Neural cell (in vitro differentiated cells): Measurements from ENCODE around the gene RNU6-8. TPM values are rescaled to one million over a fixed set of nuclear protein-coding genes. Genes with fewer than 3 reads are reported as not detected.

ENCODE experiments used
- H2AFZ ChIP-seq: fragments of 200-600, 300-800 bp; sonication (generic), shearing (Covaris generic); 2 replicates; pipeline ENCODE4 v1.6.0; 2014; ENCODE audit warnings: low read depth, mild to moderate bottlenecking, antibody characterized with exemption, low read length, moderate library complexity
- H3F3A ChIP-seq: fragments of 200-600 bp; shearing (Covaris generic); 2 replicates; pipeline ENCODE4 v1.6.1; 2016; ENCODE audit warnings: mild to moderate bottlenecking, moderate library complexity, mixed read lengths, antibody characterized with exemption, low read length; ENCODE audit not compliant: insufficient read depth, poor library complexity, severe bottlenecking
- H3K27ac ChIP-seq: fragments of 200-600, 300-800 bp; sonication (generic), shearing (Covaris generic); 2 replicates; pipeline ENCODE4 v1.5.1; 2014; ENCODE audit warnings: mild to moderate bottlenecking, low read length, moderate library complexity
- H3K27me3 ChIP-seq: fragments of 300-800, 200-600 bp; sonication (generic), shearing (Covaris generic); 2 replicates; pipeline ENCODE4 v1.6.0; 2014; ENCODE audit warnings: mild to moderate bottlenecking, low read depth, low read length, moderate library complexity; ENCODE audit not compliant: insufficient read depth
- H3K36me3 ChIP-seq: fragments of 300-800, 200-600 bp; sonication (generic), shearing (Covaris generic); 2 replicates; pipeline ENCODE4 v1.5.1; 2014; ENCODE audit warnings: mild to moderate bottlenecking, antibody characterized with exemption, low read length, moderate library complexity; ENCODE audit not compliant: insufficient read depth
- H3K4me2 ChIP-seq: fragments of 300-800, 200-600 bp; sonication (generic), shearing (Covaris generic); 2 replicates; pipeline ENCODE4 v1.6.0; 2014; ENCODE audit warnings: mild to moderate bottlenecking, low read length
- H3K4me3 ChIP-seq: fragments of 300-800, 200-600 bp; sonication (generic), shearing (Covaris generic); 2 replicates; pipeline ENCODE4 v1.5.1; 2014; ENCODE audit warnings: mild to moderate bottlenecking, low read length, moderate library complexity
- H3K79me2 ChIP-seq: fragments of 200-600 bp; shearing (Covaris generic); replicated peaks from 2 replicates; pipeline ENCODE4 v1.6.0; 2014; ENCODE audit warnings: mild to moderate bottlenecking, low read length, moderate library complexity; ENCODE audit not compliant: insufficient read depth
- H3K9ac ChIP-seq: fragments of 300-800, 200-600 bp; sonication (generic), shearing (Covaris generic); 2 replicates; pipeline ENCODE4 v1.6.1; 2016; ENCODE audit warnings: mild to moderate bottlenecking, low read length, mixed read lengths
- H3K9me2 ChIP-seq: fragments of 200-600 bp; shearing (Covaris generic); 2 replicates; pipeline ENCODE4 v1.6.1; 2016; ENCODE audit warnings: mild to moderate bottlenecking, low read length, mixed read lengths; ENCODE audit not compliant: insufficient read depth
- H3K9me3 ChIP-seq: fragments of 200-600, 300-800 bp; sonication (generic), shearing (Covaris generic); 2 replicates; pipeline ENCODE4 v1.6.1; 2016; ENCODE audit warnings: mild to moderate bottlenecking, mixed run types, low read length, moderate library complexity, mixed read lengths
- H4K20me1 ChIP-seq: fragments of 200-600 bp; shearing (Covaris generic); 2 replicates; pipeline ENCODE4 v1.6.1; 2016; ENCODE audit warnings: mild to moderate bottlenecking, mixed run types; ENCODE audit not compliant: insufficient read depth
- EP300 ChIP-seq: fragments of 450-650 bp; conservative IDR thresholded peaks from 2 replicates; pipeline ENCODE4 v1.6.1; 2014; ENCODE audit warnings: antibody characterized with exemption, mild to moderate bottlenecking, moderate library complexity; ENCODE audit not compliant: poor library complexity, severe bottlenecking
- EZH2 ChIP-seq: fragments of 200-600, 300-800 bp; shearing (Covaris generic), sonication (generic); IDR thresholded peaks from 2 replicates; pipeline ENCODE4 v1.6.1; 2014; ENCODE audit warnings: antibody characterized with exemption, low read length, borderline replicate concordance, mild to moderate bottlenecking; ENCODE audit not compliant: insufficient read depth, poor library complexity, severe bottlenecking
- MXI1 ChIP-seq: fragments of 450-650 bp; conservative IDR thresholded peaks from 2 replicates; pipeline ENCODE4 v1.6.1; 2014; ENCODE audit warnings: antibody characterized with exemption, mild to moderate bottlenecking; ENCODE audit not compliant: poor library complexity, severe bottlenecking
- POLR2AphosphoS5 ChIP-seq: IDR thresholded peaks from 2 replicates; pipeline ENCODE4 v1.6.1; 2012
- RAD21 ChIP-seq: fragments of 450-650 bp; conservative IDR thresholded peaks from 2 replicates; pipeline ENCODE4 v1.6.1; 2014; ENCODE audit warnings: antibody characterized with exemption, mild to moderate bottlenecking, moderate library complexity
- SMC3 ChIP-seq: fragments of 450-650 bp; conservative IDR thresholded peaks from 2 replicates; pipeline ENCODE4 v1.6.1; 2014; ENCODE audit warnings: antibody characterized with exemption, mild to moderate bottlenecking, moderate library complexity; ENCODE audit not compliant: poor library complexity
- TAF1 ChIP-seq: IDR thresholded peaks from 2 replicates; pipeline ENCODE4 v1.6.1; 2012; ENCODE audit warnings: low read depth
- polyA plus RNA-seq: library from polyadenylated mRNA; depleted of rRNA; stranded (reverse); fragments of >200 nt; gene quantifications from 2 replicates; pipeline ENCODE4 v1.2.3, GENCODE V29; 2014
- TF ChIP-seq, protein P1 (sequence below): fragments of 450-650 bp; IDR thresholded peaks from 2 replicates; pipeline ENCODE4 v1.5.1; 2014; ENCODE audit warnings: antibody characterized with exemption, mild to moderate bottlenecking, moderate library complexity; ENCODE audit not compliant: poor library complexity, severe bottlenecking
- TF ChIP-seq, protein P2 (sequence below): IDR thresholded peaks from 2 replicates; pipeline ENCODE4 v1.6.1; 2012; ENCODE audit warnings: borderline replicate concordance

The RNU6-8 gene
- polyA plus RNA-seq, 1 donor from 2014 or later, result not detected

DNA sequence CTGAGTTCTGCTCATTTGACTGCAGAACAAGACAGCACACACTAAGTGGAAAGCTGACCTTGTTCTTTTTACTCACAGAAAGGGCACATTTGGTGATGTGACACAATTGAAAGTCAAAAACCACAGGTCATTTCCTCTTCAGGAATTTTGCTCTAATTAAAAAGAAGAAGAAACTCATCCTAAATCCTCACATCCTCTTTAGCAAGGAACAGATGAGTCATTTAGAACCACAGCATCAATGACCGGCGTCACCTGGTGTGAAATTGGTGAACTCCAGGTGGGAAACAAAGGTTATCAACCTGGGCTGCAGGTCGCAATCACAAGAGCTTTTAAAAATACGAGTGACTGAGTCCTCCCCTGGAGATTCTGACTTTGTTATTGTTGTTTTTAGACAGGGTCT, 2.9 kb upstream of the RNU6-8 start:
- no peak overlapping the region for H3K9ac ChIP-seq
- H3K27ac ChIP-seq, result no peak overlapping the region
- no peaks in the 10 kb centered on the region for H4K20me1 ChIP-seq
- H3K79me2 ChIP-seq, result no peaks in the 10 kb centered on the region
- peaks cover 8% of the 10 kb centered on the region for H3F3A ChIP-seq
- no peaks in the 10 kb centered on the region for H3K9me2 ChIP-seq
- H3K4me2 ChIP-seq, result no peak overlapping the region
- no peaks in the 10 kb centered on the region for H3K27me3 ChIP-seq
- H3K4me3 ChIP-seq, result no peak overlapping the region
- no peaks in the 10 kb centered on the region for H3K9me3 ChIP-seq
- no peak for TF ChIP-seq MXI1
- TF ChIP-seq RAD21, result no peak
- TF ChIP-seq SMC3, result no peak
- TF ChIP-seq, protein P1, sequence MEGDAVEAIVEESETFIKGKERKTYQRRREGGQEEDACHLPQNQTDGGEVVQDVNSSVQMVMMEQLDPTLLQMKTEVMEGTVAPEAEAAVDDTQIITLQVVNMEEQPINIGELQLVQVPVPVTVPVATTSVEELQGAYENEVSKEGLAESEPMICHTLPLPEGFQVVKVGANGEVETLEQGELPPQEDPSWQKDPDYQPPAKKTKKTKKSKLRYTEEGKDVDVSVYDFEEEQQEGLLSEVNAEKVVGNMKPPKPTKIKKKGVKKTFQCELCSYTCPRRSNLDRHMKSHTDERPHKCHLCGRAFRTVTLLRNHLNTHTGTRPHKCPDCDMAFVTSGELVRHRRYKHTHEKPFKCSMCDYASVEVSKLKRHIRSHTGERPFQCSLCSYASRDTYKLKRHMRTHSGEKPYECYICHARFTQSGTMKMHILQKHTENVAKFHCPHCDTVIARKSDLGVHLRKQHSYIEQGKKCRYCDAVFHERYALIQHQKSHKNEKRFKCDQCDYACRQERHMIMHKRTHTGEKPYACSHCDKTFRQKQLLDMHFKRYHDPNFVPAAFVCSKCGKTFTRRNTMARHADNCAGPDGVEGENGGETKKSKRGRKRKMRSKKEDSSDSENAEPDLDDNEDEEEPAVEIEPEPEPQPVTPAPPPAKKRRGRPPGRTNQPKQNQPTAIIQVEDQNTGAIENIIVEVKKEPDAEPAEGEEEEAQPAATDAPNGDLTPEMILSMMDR, result no peak
- no peak for TF ChIP-seq POLR2AphosphoS5
- no peaks in the 10 kb centered on the region for H3K36me3 ChIP-seq
- no peak overlapping the region for H2AFZ ChIP-seq

DNA sequence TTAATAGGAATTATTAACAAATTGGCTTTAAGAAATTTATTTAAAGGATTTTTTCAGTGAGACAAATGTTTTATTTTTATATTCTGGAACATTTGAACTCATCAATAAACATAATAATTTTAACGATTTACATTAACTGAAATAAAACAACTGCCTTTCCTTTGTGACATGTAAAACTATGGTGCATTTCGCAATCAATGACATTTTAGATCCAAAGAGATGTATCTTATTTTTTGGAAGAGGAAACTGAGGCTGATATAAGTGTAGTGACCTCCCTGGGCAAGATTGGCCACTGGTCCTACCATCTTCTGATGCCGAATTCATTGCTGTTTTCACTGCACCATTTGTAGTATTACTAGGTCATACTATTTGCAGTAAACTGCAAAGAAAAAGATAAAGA, 2.5 kb upstream of the RNU6-8 start:
- Histone ChIP-seq H3K36me3 (no peaks in the 10 kb centered on the region), H4K20me1 (no peaks in the 10 kb centered on the region), H3K4me2 (no peak overlapping the region), H3F3A (peaks cover 8% of the 10 kb centered on the region), H3K79me2 (no peaks in the 10 kb centered on the region), H3K27me3 (no peaks in the 10 kb centered on the region), H3K9me2 (no peaks in the 10 kb centered on the region), H3K4me3 (no peak overlapping the region), H2AFZ (no peak overlapping the region), H3K9me3 (no peaks in the 10 kb centered on the region), H3K27ac (no peak overlapping the region), H3K9ac (no peak overlapping the region)
- no peak for TF ChIP-seq EZH2
- no peak for TF ChIP-seq EP300
- no peak for TF ChIP-seq MXI1
- TF ChIP-seq, protein P1, result no peak
- TF ChIP-seq RAD21, result no peak
- TF ChIP-seq, protein P2, sequence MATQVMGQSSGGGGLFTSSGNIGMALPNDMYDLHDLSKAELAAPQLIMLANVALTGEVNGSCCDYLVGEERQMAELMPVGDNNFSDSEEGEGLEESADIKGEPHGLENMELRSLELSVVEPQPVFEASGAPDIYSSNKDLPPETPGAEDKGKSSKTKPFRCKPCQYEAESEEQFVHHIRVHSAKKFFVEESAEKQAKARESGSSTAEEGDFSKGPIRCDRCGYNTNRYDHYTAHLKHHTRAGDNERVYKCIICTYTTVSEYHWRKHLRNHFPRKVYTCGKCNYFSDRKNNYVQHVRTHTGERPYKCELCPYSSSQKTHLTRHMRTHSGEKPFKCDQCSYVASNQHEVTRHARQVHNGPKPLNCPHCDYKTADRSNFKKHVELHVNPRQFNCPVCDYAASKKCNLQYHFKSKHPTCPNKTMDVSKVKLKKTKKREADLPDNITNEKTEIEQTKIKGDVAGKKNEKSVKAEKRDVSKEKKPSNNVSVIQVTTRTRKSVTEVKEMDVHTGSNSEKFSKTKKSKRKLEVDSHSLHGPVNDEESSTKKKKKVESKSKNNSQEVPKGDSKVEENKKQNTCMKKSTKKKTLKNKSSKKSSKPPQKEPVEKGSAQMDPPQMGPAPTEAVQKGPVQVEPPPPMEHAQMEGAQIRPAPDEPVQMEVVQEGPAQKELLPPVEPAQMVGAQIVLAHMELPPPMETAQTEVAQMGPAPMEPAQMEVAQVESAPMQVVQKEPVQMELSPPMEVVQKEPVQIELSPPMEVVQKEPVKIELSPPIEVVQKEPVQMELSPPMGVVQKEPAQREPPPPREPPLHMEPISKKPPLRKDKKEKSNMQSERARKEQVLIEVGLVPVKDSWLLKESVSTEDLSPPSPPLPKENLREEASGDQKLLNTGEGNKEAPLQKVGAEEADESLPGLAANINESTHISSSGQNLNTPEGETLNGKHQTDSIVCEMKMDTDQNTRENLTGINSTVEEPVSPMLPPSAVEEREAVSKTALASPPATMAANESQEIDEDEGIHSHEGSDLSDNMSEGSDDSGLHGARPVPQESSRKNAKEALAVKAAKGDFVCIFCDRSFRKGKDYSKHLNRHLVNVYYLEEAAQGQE, result no peak
- TF ChIP-seq SMC3, result no peak
- no peak for TF ChIP-seq POLR2AphosphoS5
- no peak for TF ChIP-seq TAF1
